Caco-2 (cell line): ENCODE data around the gene LPAR2. TPM values are rescaled to one million over a fixed set of nuclear protein-coding genes. Genes with fewer than 3 reads are reported as not detected.

Experiments
- BruUV-seq: library from RNA; stranded (reverse); fragments of 400-500 nt; replicated peaks from 2 replicates; lab custom pipeline; 2021; lab: Mats Ljungman, UMichigan
- CTCF ChIA-PET: fragments of 300-600 bp; sonication (Branson Sonifier 250); formaldehyde crosslinking; loops from one replicate; lab custom pipeline; 2022; ENCODE audit warnings: antibody characterized with exemption; lab: Charles Lee
- POLR2A ChIA-PET: fragments of 300-600 bp; sonication (Branson Sonifier 250); formaldehyde crosslinking; loops from one replicate; lab custom pipeline; 2022; ENCODE audit warnings: antibody characterized with exemption; lab: Charles Lee
- DNase-seq, 2 experiments: peaks; one replicate each; pipeline versions ENCODE4 v3.0.0 to v3.0.0-alpha.2; 2020 to 2022
- H3K27me3 ChIP-seq: replicated peaks from 2 replicates; pipeline ENCODE4 v1.6.0; 2011; ENCODE audit warnings: low read length; ENCODE audit not compliant: control insufficient read depth, insufficient read depth
- H3K36me3 ChIP-seq: 2 replicates; pipeline ENCODE4 v1.5.1; 2011; ENCODE audit warnings: low read length; ENCODE audit not compliant: control insufficient read depth, insufficient read depth
- H3K4me1 ChIP-seq: fragments of 250-450 bp; sonication (Bioruptor Pico); 2 replicates; pipeline ENCODE4 v1.5.1; 2020; ENCODE audit warnings: mild to moderate bottlenecking
- H3K4me3 ChIP-seq: 2 replicates; pipeline ENCODE4 v1.5.1; 2011; ENCODE audit warnings: low read depth, mild to moderate bottlenecking, control low read depth, low read length
- H3K9me3 ChIP-seq: fragments of 250-450 bp; sonication (Bioruptor Pico); 2 replicates; pipeline ENCODE4 v1.5.1; 2020; ENCODE audit warnings: mild to moderate bottlenecking, moderate library complexity
- H3K27ac Mint-ChIP-seq: one replicate; pipeline ENCODE4 v1.8.0; 2022; ENCODE audit warnings: mixed read lengths; ENCODE audit not compliant: unreplicated experiment
- H3K27me3 Mint-ChIP-seq: one replicate; pipeline ENCODE4 v1.8.0; 2022; ENCODE audit warnings: mixed read lengths; ENCODE audit not compliant: insufficient read depth, unreplicated experiment
- H3K36me3 Mint-ChIP-seq: one replicate; pipeline ENCODE4 v1.8.0; 2022; ENCODE audit warnings: mild to moderate bottlenecking, mixed read lengths; ENCODE audit not compliant: insufficient read depth, unreplicated experiment
- H3K4me1 Mint-ChIP-seq: one replicate; pipeline ENCODE4 v1.8.0; 2022; ENCODE audit warnings: low read depth, mixed read lengths; ENCODE audit not compliant: unreplicated experiment
- H3K4me3 Mint-ChIP-seq: one replicate; pipeline ENCODE4 v1.8.0; 2022; ENCODE audit warnings: mild to moderate bottlenecking, moderate library complexity, mixed read lengths; ENCODE audit not compliant: unreplicated experiment
- H3K9me3 Mint-ChIP-seq: one replicate; pipeline ENCODE4 v1.8.0; 2022; ENCODE audit warnings: mixed read lengths; ENCODE audit not compliant: unreplicated experiment
- CTCF ChIP-seq, 2 experiments: fragments of 200-600 bp in 1 of 2; IDR thresholded peaks; 1 replicate in 1 of 2; 2 replicates in 1 of 2; pipeline versions ENCODE4 v1.5.1 to v1.8.0; 2011 to 2022; ENCODE audit warnings: antibody characterized with exemption in 1 of 2, control low read depth in 1 of 2, inconsistent platforms in 1 of 2, low read depth in 1 of 2, low read length in 1 of 2, mild to moderate bottlenecking in 1 of 2, moderate library complexity in 1 of 2; ENCODE audit not compliant: insufficient read depth in 1 of 2, severe bottlenecking in 1 of 2, unreplicated experiment in 1 of 2
- intact Hi-C: fragments of 100-400 bp; cut with micrococcal nuclease; formaldehyde crosslinking; loops from one replicate; pipeline ENCODE4 v1.10.0; 2022; ENCODE audit not compliant: unreplicated experiment
- total RNA-seq: library from RNA; stranded (reverse); gene quantifications from 2 replicates; pipeline ENCODE4 v1.2.3, GENCODE V29; 2022

LPAR2 gene
- total RNA-seq, 1 experiment from 2014 or later, result 29.3 TPM

GRCh38 chr19:19652482-19653295 is 24.7 kb upstream of the LPAR2 start:
- H3K9me3 ChIP-seq, result no peaks in the 10 kb centered on the region
- H3K9me3 Mint-ChIP-seq, result no peaks in the 10 kb centered on the region
- no peaks in the 10 kb centered on the region for H3K27me3 Mint-ChIP-seq
- ChIA-PET CTCF (no interaction called here), POLR2A (no interaction called here)
- no peaks in the 10 kb centered on the region for H3K4me1 Mint-ChIP-seq
- intact Hi-C loops, result no loop called here
- H3K4me3 ChIP-seq, result no peak overlapping the region
- H3K27me3 ChIP-seq, result no peaks in the 10 kb centered on the region
- peaks cover 55% of the 10 kb centered on the region for H3K36me3 Mint-ChIP-seq
- H3K4me1 ChIP-seq, result no peaks in the 10 kb centered on the region
- no peak overlapping the region for H3K4me3 Mint-ChIP-seq
- TF ChIP-seq CTCF (IDR thresholded peaks at IDR 0.05; ENCODE audit: insufficient read depth in 1 of 2, low read depth in 1 of 2, low read length in 1 of 2, severe bottlenecking in 1 of 2, unreplicated experiment in 1 of 2), result no peak
- H3K36me3 ChIP-seq, result peaks cover 2% of the 10 kb centered on the region
- no peak for DNase-seq
- H3K27ac Mint-ChIP-seq, result no peak overlapping the region
- no TSS peak for BruUV-seq

- BruUV-seq, result no TSS peak
- Histone ChIP-seq H3K36me3 (peaks cover 2% of the 10 kb centered on the region), H3K4me3 (no peak overlapping the region), H3K4me1 (no peaks in the 10 kb centered on the region), H3K27me3 (no peaks in the 10 kb centered on the region), H3K9me3 (no peaks in the 10 kb centered on the region)
- no peaks in the 10 kb centered on the region for H3K9me3 Mint-ChIP-seq
- intact Hi-C loops, result no loop called here
- DNase-seq, result no peak
- H3K27ac Mint-ChIP-seq, result no peak overlapping the region
- ChIA-PET POLR2A (no interaction called here), CTCF (interaction anchor here (0.6 kb wide), 1 partner anchor 448 kb away, joined by 6 read pairs; the partner anchor contains the start of gene NR2C2AP)
- H3K27me3 Mint-ChIP-seq, result no peaks in the 10 kb centered on the region
- no peak overlapping the region for H3K4me3 Mint-ChIP-seq
- no peaks in the 10 kb centered on the region for H3K4me1 Mint-ChIP-seq
- TF ChIP-seq CTCF (IDR thresholded peaks at IDR 0.05; ENCODE audit: insufficient read depth in 1 of 2, low read depth in 1 of 2, low read length in 1 of 2, severe bottlenecking in 1 of 2, unreplicated experiment in 1 of 2), result no peak
- peaks cover 53% of the 10 kb centered on the region for H3K36me3 Mint-ChIP-seq
These were observed 23.1 kb upstream of the LPAR2 start for GRCh38 chr19:19651076-19651475.

GRCh38 chr19:19650331-19650730 is 22.3 kb upstream of the LPAR2 start:
- no peaks in the 10 kb centered on the region; the same call in none of the 2 replicates for H3K36me3 ChIP-seq
- POLR2A ChIA-PET, result interaction anchor here (0.6 kb wide), 1 partner anchor 115 kb away, joined by 3 read pairs; no protein-coding TSS in a partner anchor

More at GRCh38 chr19:19650331-19650730, 22.3 kb upstream of the LPAR2 start:
- CTCF ChIA-PET, result no interaction called here
- no peak overlapping the region for H3K4me3 ChIP-seq
- H3K4me3 Mint-ChIP-seq, result no peak overlapping the region
- H3K9me3 Mint-ChIP-seq, result no peaks in the 10 kb centered on the region
- no peak overlapping the region for H3K27ac Mint-ChIP-seq
- no peaks in the 10 kb centered on the region for H3K27me3 ChIP-seq
- no peak for TF ChIP-seq CTCF (IDR thresholded peaks at IDR 0.05; ENCODE audit: insufficient read depth in 1 of 2, low read depth in 1 of 2, low read length in 1 of 2, severe bottlenecking in 1 of 2, unreplicated experiment in 1 of 2)
- BruUV-seq, result no TSS peak
- DNase-seq, result no peak
- H3K36me3 Mint-ChIP-seq, result peaks cover 53% of the 10 kb centered on the region
- H3K4me1 ChIP-seq, result no peaks in the 10 kb centered on the region
- intact Hi-C loops, result no loop called here
- H3K27me3 Mint-ChIP-seq, result no peaks in the 10 kb centered on the region
- no peaks in the 10 kb centered on the region for H3K9me3 ChIP-seq
- H3K4me1 Mint-ChIP-seq, result no peaks in the 10 kb centered on the region
